DMS53 (cell line): ENCODE measurements around the gene PDE8B.
"Not testable (repeated sequence)": the region's sequence is repeated elsewhere in the genome, so short reads cannot be mapped to it uniquely, and the experiment has no call there.

Source experiments
- DNase-seq: peaks from one replicate; lab custom pipeline; 2025; lab: John Stamatoyannopoulos, UW

The PDE8B gene

DNA sequence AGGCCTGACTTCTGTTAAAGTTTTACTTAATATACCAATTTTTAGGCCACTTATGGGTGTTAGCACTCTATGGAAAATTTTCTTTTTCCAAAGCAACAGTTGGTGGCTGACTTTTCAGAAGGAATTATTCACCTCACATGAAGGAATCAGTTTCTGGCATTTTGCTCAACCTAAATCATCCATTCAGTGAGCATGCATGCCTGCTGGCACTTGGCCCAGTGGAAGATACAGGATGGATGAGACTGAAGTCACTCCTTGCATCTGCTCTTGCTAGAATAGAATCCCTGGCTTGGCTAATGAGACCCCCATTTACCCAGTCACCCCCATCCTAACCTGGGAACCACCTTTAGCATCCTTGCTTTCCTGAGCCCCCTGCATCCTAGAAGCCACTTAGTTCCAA lies 149.9 kb downstream of the PDE8B start:
- DNase-seq, result no peak

DNA sequence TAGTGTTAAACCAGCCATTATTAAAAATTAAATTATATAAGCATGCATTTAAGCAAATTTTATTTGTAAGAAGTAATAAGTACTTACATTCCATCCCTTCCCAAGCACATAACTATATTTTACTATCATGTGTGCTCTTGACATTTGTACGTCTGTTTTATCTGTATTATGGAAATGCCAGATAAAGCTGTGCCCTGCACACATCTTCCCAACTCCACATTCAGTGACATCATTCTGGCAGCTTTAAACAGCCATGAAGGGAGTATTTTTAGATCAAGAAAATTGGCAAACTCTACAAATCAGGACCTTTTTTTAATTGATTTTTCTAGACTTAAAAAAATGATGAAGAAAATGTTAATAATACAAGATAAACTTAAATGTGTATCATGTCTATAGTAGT lies 150.5 kb downstream of the PDE8B start:
- no peak for DNase-seq

DNA sequence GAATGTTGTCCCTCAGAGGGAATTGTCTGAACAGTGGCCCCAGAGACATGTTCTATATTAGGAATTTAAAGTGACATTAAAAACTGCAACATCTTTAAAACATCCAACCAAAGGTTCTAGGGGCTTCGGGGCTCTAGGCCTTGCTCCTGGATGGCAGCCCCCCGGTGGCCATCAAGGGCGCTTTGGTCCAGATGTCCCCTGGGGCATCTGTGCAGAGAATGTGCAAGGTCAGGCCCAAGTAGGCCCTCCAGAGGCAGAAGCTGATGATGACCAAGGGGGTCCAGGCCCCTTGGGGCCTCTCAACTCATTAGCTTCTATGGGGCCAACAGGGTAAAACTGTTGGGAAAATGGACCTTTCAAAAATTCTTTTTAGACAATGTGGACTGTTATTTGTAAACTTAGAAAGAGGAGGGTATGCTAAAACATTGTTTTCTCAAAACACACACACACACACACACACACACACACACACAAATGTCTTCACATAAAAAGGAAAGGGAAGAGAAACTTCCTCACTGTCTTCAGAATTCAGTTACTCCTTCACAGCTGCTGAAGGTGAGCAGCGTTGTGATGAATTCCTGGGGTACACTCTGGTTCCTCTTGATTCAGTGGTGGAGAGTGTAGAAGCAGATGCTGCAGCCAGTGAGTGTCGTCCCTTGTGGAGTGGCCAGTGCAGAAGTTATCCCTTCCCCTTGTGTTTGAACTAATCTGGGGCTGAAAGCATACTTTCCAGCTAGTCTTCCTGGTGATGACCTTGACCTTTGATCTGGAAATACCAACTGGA lies 156.4 kb downstream of the PDE8B start:
- DNase-seq, result no peak

- DNase-seq, result no peak
Measured at GRCh38 chr5:77367741-77368140, 157.3 kb downstream of the PDE8B start.

GRCh38 chr5:77368367-77368766 lies 157.9 kb downstream of the PDE8B start:
- no peak for DNase-seq

DNA sequence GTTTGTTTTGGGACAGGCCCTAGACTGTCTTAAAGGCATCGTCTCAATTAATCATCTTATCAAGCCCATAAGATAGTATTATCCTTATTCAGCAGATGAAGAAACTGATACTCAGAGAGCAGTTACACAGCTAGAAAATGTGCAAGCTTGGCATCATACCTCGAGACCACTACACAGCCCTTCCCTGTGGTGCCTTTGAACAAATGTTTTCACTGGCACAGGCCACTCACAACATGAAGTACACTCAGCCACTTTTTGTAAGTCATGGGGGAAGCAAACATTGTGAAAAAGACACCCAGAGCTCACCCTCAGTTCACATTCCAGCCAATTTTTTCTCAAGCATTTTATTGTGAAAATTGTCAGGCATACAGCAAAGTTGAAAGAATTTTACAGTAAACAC lies 159.1 kb downstream of the PDE8B start:
- no peak for DNase-seq

GRCh38 chr5:77374686-77375085 lies 164.2 kb downstream of the PDE8B start:
- no peak for DNase-seq

DNA sequence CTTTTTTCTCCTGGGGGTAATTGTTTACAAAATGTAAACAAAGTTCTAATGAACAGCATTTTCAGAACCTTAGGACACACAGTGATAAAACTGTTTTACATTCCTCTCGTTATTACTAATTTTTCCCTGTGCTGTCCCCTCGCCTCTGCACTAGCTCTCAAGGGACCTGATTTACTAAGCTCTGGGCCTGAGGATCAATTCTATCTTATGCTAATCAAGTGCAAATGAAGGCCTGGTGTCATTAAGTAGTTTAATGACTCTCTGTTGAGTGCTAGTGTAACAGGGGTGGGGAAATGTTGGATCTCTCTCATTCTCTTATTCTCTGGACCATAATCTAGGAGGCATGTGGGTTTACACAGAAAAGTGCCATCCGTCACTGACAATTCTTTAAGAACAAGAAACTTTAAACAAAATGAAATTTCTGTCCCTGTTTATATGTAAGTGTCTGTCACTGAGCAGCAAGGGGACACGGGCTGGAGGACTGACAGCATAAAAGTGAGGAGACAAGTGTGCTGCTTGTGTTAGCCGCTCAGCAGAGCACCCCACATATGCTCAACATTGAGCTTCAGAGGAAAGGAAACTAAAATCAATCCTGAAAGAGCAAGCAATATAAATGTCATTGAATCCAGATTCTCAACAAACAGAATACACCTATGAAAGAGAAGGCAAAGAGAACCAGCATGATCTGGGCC lies 166.3 kb downstream of the PDE8B start:
- no peak for DNase-seq

- DNase-seq, result no peak
Measured at GRCh38 chr5:77379558-77380061, 169.1 kb downstream of the PDE8B start.

GRCh38 chr5:77380636-77381035 lies 170.2 kb downstream of the PDE8B start:
- no peak for DNase-seq

- not testable (repeated sequence) for DNase-seq
Measured at GRCh38 chr5:77383336-77383735, 172.9 kb downstream of the PDE8B start.

- DNase-seq, result not testable (repeated sequence)
Measured at GRCh38 chr5:77386340-77386739, 175.9 kb downstream of the PDE8B start.

DNA sequence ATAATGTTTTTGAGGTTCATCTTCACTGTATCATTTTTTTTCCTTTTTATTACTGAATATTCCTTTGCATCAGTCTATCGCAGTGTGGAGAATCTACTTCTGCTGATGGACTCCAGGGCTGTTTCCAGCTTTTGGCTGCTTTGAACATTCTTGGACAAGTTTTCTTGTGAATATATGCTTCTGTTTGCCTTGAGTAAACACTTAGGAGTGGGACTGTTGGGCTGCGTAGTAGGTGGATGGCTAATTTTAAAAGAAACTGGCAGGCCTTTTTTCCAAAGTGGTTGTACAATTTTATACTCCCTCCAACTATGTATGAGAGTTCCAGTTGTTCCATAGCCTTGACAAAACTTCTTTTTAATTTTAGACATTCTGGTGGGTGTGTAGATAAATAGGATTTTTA lies 179.3 kb downstream of the PDE8B start:
- DNase-seq, result peak; percentile 19

DNA sequence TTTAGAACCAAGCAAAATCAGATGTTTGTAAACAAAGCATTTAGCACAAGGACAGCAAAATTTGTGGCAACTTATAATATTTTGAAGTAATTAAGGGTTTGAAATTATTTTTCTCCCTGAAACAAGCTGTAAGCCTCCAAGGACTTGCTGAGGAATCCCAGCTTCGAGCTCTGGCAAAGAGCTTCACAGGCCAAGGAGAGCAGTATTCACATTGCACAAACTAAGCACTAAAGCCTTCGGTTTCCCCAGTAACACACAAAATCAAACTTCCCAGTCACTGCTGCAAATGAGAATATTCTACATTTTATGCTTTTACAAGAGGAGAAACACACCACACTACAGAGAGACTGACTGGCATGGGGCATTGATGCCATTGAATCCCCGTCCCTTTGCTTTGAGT lies 179.7 kb downstream of the PDE8B start:
- no peak for DNase-seq

GRCh38 chr5:77390795-77391194 lies 180.3 kb downstream of the PDE8B start:
- DNase-seq, result no peak

GRCh38 chr5:77391240-77391765 lies 180.8 kb downstream of the PDE8B start:
- DNase-seq, result no peak

DNA sequence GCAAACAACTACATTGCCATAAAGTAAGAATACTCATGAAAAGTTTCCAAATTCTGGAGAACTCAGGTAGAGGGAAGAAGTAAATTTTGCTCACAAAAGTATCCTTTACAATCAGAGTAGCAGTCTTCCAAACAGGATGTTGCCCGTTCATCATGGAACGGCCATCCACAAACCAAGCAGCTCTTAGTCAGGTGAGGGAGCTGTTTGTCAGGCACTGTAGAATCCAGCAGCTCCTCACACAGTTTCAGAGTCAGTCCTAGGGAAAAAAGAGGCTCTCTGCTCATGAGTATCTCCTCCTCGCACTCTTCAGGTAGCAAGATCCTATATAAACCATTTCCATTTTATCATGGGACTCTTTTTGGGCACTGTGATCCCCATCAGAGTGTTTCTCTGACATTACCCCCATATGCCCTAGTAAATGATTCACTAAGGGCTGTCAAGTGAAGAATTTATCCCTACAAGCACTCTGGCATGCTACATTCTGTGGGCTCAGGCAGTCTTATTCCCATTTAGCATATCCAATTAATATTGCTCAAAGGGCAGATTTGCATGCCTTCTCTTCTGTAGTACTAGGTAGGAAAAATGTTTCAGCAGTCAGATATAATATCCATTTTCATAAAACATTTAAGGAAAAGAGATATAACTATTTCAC lies 183.7 kb downstream of the PDE8B start:
- DNase-seq, result peak; percentile 63

DNA sequence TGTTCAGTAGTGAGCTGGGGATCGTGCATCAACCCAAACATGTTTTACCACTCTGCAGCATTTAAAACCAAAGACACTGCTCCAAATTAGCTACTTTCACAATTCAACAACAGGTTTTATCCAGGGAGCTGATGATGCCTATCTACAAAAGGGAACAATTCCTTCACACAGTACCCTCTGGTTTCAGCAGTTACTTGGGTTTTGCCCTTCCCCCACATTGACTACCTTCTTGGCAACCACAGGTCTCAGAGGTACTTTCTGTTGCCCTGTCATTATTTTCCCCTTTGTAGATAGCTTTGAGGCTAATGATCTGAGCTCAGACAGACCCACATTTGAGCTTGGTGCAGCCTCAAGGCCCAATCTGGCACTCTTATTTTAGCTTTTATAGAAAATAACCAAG lies 185.5 kb downstream of the PDE8B start:
- no peak for DNase-seq

DNA sequence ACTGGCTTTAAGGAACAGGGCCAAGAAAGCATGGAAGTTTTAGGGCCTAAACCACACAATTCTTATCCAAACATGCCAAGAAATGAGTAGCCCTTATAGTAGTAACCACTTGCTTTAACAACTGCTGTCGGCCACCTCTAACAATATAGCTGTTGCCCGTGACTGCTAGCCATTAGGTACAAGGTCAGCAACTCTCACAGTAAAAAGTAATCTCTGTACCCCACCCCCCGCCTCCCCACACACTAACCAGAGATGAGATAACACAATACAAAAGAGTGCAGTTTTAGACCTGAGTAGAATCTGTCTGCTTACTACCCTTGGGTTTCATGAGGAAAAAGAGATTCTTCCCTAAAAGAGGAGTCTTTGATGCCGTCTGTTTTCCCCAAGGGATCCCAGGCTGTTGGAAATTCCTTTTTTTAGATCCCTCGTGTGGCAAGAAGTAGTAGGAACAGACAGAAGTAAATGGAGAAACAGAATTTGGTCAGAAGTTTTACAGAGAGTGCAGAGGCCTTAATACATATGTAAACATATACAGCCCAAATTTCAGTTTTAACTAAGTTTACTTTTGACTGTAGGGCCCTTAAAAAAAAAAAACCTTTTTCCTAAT lies 187.3 kb downstream of the PDE8B start:
- no peak for DNase-seq

- DNase-seq, result no peak
Measured at GRCh38 chr5:77398458-77398857, 188.0 kb downstream of the PDE8B start.

- DNase-seq, result no peak
Measured at GRCh38 chr5:77398896-77399295, 188.4 kb downstream of the PDE8B start.

DNA sequence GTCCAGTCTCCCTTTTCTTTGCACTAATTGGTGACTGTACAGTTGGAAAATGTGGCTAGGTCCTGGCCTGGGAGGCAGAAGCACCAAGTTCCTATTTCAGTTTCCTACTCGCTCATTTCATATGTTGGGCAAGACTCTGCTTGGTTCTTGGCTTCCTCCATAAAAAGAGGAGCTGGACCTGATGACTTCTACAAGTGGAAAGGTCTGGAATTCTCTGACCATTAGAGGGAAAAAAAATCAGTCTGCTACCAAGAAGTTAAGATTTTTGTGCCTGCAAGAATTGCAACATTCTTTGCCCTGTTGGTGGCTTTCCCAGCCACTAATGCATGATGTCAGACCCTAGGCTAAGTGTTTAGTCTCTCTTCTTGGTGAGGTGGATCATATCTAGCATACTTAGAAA lies 190.2 kb downstream of the PDE8B start:
- DNase-seq, result no peak
